Esophagus muscularis mucosa (tissue), 4 donors: ENCODE data around the gene OGDHL. TPM values are rescaled to one million over a fixed set of nuclear protein-coding genes. Genes with fewer than 3 reads are reported as not detected.

Experiments
- DNase-seq: peaks from one replicate; pipeline ENCODE4 v3.0.0-alpha.2; 2017; ENCODE audit errors: extremely low spot score
- H3K27ac ChIP-seq, 4 donors: fragments of 200-600 bp; sonication (generic); replicated peaks in 1 of 4; 1 replicate in 3 of 4; 2 replicates in 1 of 4; pipeline ENCODE4 v1.5.1; 2016 to 2019; ENCODE audit warnings: mild to moderate bottlenecking in 1 of 4
- H3K27me3 ChIP-seq, 4 donors: fragments of 200-600 bp; sonication (generic); one replicate each; pipeline versions ENCODE4 v1.5.1 to v1.6.0; 2016 to 2019
- H3K36me3 ChIP-seq, 4 donors: fragments of 200-600 bp; sonication (generic); one replicate each; pipeline ENCODE4 v1.5.1; 2016 to 2019
- H3K4me1 ChIP-seq, 4 donors: fragments of 200-600 bp; sonication (generic); one replicate each; pipeline ENCODE4 v1.5.1; 2016 to 2019
- H3K4me3 ChIP-seq, 4 donors: fragments of 200-600 bp; sonication (generic); 1 replicate in 2 of 4; 2 replicates in 2 of 4; pipeline ENCODE4 v1.5.1; 2016 to 2019; ENCODE audit warnings: mild to moderate bottlenecking in 4 of 4, moderate library complexity in 1 of 4
- H3K9me3 ChIP-seq, 4 donors: fragments of 200-600 bp; sonication (generic); 1 replicate in 3 of 4; 2 replicates in 1 of 4; pipeline ENCODE4 v1.5.1; 2016 to 2019
- EP300 ChIP-seq: sonication (generic); formaldehyde crosslinking; IDR thresholded peaks from one replicate; pipeline ENCODE4 v1.6.1; 2017; ENCODE audit warnings: antibody characterized with exemption
- POLR2A ChIP-seq: fragments of 450-650 bp; IDR thresholded peaks from one replicate; pipeline ENCODE4 v1.6.1; 2017; ENCODE audit warnings: antibody characterized with exemption, moderate library complexity, mild to moderate bottlenecking, low read depth
- POLR2AphosphoS5 ChIP-seq, 2 donors: sonication (generic); formaldehyde crosslinking; IDR thresholded peaks; one replicate each; pipeline ENCODE4 v1.6.1; 2017; ENCODE audit warnings: antibody characterized with exemption in 2 of 2
- WGBS: methylation state at CpG from one replicate; pipeline ENCODE4 v1.1.5; 2018; 5-methylcytosine and 5-hydroxymethylcytosine counted together
- intact Hi-C: fragments of 100-400 bp; cut with DNase I; formaldehyde crosslinking; loops from one replicate; pipeline ENCODE4 v1.15.1; 2023
- total RNA-seq, 4 donors: library from RNA; depleted of rRNA; stranded (reverse); fragments of >200 nt; gene quantifications; one replicate each; pipeline versions ENCODE4 v1.1.0 to v1.2.1, GENCODE V29; 2016
- TF ChIP-seq, protein P1 (sequence below), 3 experiments: fragments of 200-600 bp in 2 of 3; fragments of 450-650 bp in 1 of 3; sonication (generic) in 2 of 3; IDR thresholded peaks; one replicate each; pipeline ENCODE4 v1.5.1; 2017 to 2019; ENCODE audit warnings: antibody characterized with exemption in 3 of 3, mild to moderate bottlenecking in 2 of 3, moderate library complexity in 1 of 3

The OGDHL gene
- total RNA-seq, 4 donors from 2014 or later = 0.42 to 2.0 (median 0.95) TPM

DNA sequence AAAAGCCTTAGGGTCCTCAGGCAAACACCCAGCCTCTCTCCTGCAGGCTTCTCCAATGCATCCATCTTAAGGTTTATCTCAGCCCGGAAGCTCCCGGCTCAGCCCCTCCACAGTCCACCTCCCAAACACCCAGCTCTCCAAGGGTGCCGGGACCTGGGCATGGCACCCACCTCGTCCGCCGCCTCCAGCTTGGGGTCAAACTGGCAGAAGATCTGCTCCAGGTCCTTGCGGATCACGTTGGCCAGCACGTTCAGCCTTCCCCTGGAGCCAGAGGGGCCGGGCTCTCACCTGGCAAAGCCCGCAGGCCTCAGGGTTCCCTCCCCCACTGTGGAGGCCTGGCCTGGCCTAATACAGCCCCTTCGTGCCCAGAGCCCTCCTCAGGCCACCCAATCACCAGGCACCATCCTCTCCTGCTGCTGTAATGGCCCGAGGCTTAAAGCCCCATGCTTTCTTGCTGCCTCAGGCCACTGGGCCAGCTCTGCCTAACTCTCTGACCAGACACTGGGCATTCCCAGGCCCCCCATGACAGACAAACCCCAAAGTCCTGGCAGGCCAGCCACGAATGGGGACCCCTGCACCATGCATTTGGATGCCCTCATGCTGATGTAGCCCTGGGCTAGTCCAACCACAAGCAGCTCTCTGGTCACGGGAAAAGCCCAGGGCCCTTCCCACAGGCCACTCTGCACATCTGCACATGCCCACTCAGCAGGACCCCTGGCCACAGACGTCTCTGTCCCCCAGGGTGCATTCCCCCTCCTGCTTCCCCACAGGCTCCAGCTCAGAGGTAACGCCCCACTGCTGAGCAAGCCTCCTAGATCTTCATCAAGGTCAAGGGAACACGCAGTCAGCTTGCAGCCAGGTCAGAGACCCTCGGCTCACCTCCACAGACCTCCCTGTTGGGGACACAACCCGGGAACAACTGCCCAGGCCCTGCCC, 12.3 kb downstream of the OGDHL start:
- 83% methylated on average over 18 of the region's 20 CpGs for WGBS
- intact Hi-C loops = no loop called here
- TF ChIP-seq POLR2A = no peak
- TF ChIP-seq EP300 = no peak
- TF ChIP-seq POLR2AphosphoS5 (IDR thresholded peaks at IDR 0.05) = no peak
- TF ChIP-seq, protein P1, sequence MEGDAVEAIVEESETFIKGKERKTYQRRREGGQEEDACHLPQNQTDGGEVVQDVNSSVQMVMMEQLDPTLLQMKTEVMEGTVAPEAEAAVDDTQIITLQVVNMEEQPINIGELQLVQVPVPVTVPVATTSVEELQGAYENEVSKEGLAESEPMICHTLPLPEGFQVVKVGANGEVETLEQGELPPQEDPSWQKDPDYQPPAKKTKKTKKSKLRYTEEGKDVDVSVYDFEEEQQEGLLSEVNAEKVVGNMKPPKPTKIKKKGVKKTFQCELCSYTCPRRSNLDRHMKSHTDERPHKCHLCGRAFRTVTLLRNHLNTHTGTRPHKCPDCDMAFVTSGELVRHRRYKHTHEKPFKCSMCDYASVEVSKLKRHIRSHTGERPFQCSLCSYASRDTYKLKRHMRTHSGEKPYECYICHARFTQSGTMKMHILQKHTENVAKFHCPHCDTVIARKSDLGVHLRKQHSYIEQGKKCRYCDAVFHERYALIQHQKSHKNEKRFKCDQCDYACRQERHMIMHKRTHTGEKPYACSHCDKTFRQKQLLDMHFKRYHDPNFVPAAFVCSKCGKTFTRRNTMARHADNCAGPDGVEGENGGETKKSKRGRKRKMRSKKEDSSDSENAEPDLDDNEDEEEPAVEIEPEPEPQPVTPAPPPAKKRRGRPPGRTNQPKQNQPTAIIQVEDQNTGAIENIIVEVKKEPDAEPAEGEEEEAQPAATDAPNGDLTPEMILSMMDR (IDR thresholded peaks at IDR 0.05) = no peak
- DNase-seq = peak; percentile 89
- H3K27me3 ChIP-seq = no peaks in the 10 kb centered on the region
- no peaks in the 10 kb centered on the region for H3K9me3 ChIP-seq
- H3K36me3 ChIP-seq = no peaks in the 10 kb centered on the region
- no peak overlapping the region for H3K27ac ChIP-seq
- no peak overlapping the region for H3K4me3 ChIP-seq
- H3K4me1 ChIP-seq = no peaks in the 10 kb centered on the region

DNA sequence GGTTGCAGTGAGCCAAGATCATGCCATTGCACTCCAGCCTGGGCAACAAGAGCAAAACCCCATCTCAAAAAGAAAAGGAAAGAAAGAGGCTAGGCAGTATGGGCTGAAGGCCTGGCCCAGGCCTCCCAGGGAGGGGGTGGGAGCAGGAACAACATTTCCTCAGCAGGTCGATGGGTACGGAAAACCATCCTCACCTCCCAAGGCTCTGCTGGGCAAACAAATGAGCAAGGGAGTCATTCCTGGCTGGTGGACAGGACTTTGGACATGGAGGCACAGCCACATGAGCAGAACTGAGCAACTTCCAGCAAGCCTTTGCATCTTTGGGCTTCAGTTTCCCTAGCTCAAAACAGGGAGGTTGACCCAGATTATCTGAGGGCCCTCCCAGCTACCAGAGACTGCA, 13.0 kb downstream of the OGDHL start:
- no peaks in the 10 kb centered on the region for H3K27me3 ChIP-seq
- WGBS = 89% methylated on average over 2 of the region's 2 CpGs
- H3K27ac ChIP-seq = no peak overlapping the region
- peak; percentile 79 for DNase-seq
- H3K36me3 ChIP-seq = no peaks in the 10 kb centered on the region
- H3K4me1 ChIP-seq = no peaks in the 10 kb centered on the region
- intact Hi-C loops = no loop called here
- H3K9me3 ChIP-seq = no peaks in the 10 kb centered on the region
- no peak overlapping the region for H3K4me3 ChIP-seq
- TF ChIP-seq EP300 (no peak), POLR2A (no peak), POLR2AphosphoS5 (IDR thresholded peaks at IDR 0.05) (no peak)
- TF ChIP-seq, protein P1 (IDR thresholded peaks at IDR 0.05) = no peak

DNA sequence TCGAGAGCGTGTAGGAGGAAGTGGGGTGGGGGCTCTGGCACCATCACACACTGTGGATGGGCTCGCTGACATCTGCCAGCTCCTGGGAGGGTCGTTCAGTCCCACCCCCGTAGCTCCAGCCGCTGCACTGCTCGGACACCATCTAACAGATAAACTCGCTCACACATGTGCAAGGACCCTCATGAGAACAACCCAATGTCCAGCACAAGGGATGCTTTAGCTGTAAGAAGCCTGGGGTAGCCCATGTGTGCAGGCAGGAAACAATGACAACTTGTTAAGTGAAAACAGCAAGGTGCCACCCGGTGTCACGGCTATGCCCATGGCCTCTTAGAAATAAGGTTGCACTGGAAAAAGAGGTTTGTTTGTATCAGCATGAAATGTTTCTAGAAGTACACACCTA, 14.1 kb downstream of the OGDHL start:
- H3K9me3 ChIP-seq = no peaks in the 10 kb centered on the region
- no peaks in the 10 kb centered on the region for H3K36me3 ChIP-seq
- DNase-seq = no peak
- H3K27ac ChIP-seq = no peak overlapping the region
- no peak for TF ChIP-seq POLR2A
- TF ChIP-seq, protein P1 (IDR thresholded peaks at IDR 0.05) = no peak
- TF ChIP-seq EP300 = no peak
- no peak for TF ChIP-seq POLR2AphosphoS5 (IDR thresholded peaks at IDR 0.05)
- WGBS = 73% methylated on average over 10 of the region's 10 CpGs
- H3K4me1 ChIP-seq = no peaks in the 10 kb centered on the region
- no peak overlapping the region for H3K4me3 ChIP-seq
- intact Hi-C loops = no loop called here
- H3K27me3 ChIP-seq = no peaks in the 10 kb centered on the region

DNA sequence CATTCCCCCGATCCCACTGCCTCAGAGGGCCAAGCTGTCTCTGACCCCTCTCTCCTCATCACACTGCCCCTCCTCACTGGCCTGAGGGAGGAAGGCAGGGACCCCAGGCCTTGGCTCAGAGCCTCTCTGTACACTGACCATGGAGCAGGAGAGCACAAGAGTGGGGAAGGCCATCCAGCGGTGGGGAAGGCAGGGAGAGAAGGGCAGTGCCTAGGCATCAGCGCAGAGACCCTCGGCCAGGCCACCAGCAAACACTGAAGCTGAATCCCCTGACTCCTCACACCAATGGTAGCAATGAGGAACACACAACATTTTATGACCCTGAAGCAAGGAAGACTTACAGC, 14.8 kb downstream of the OGDHL start:
- intact Hi-C loops = no loop called here
- Histone ChIP-seq H3K36me3 (no peaks in the 10 kb centered on the region), H3K27me3 (no peaks in the 10 kb centered on the region), H3K9me3 (no peaks in the 10 kb centered on the region), H3K4me1 (no peaks in the 10 kb centered on the region), H3K27ac (no peak overlapping the region), H3K4me3 (no peak overlapping the region)
- DNase-seq = peak; percentile 89
- TF ChIP-seq, protein P1 (IDR thresholded peaks at IDR 0.05) = no peak
- TF ChIP-seq POLR2AphosphoS5 (IDR thresholded peaks at IDR 0.05) = no peak
- no peak for TF ChIP-seq EP300
- no peak for TF ChIP-seq POLR2A
- WGBS = 92% methylated on average over 2 of the region's 4 CpGs
